ENCODE measurements around the gene NPFF.
A peak's percentile ranks its signal among the peaks of the same experiment; 100 is the strongest.
"Not testable (repeated sequence)": the region's sequence is repeated elsewhere in the genome, so short reads cannot be mapped to it uniquely, and the experiment has no call there.

NPFF gene, protein sequence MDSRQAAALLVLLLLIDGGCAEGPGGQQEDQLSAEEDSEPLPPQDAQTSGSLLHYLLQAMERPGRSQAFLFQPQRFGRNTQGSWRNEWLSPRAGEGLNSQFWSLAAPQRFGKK

DNA sequence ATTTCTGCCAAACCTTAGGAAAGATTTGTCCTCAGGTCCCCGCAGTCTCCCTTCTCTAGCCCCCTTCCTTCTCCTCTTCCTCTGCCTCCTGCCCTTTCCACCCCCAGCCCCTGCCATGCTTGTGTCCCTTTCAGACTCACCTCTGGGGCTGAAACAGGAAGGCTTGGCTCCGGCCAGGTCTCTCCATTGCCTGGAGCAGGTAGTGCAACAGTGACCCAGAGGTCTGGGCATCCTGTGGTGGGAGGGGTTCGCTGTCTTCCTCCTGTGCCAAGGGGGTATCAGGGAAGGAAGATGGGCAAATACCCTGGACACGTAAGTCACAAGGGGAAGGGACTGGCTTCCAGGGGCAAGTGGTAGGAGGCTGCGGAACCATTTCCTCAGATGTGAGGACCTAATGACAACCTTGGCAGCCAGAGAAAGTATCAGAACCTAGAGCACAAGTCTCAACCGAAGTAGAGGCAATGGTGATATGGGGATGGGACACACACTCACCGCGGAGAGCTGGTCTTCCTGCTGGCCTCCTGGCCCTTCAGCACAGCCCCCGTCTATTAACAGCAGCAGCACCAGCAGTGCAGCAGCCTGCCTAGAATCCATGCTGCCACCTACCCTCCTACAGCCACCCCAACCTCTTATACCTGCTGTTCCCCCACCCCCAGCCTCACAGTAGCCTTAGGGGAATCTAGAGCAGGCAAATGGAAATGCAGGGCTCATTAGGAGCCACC is at the start of gene NPFF:
Gene NPFF, minus strand, starts transcription at position 604 of the 722 bp plus-strand sequence. Its CDS starts 10 bp downstream, at position 594.
- DNase-seq, result no peak

DNA sequence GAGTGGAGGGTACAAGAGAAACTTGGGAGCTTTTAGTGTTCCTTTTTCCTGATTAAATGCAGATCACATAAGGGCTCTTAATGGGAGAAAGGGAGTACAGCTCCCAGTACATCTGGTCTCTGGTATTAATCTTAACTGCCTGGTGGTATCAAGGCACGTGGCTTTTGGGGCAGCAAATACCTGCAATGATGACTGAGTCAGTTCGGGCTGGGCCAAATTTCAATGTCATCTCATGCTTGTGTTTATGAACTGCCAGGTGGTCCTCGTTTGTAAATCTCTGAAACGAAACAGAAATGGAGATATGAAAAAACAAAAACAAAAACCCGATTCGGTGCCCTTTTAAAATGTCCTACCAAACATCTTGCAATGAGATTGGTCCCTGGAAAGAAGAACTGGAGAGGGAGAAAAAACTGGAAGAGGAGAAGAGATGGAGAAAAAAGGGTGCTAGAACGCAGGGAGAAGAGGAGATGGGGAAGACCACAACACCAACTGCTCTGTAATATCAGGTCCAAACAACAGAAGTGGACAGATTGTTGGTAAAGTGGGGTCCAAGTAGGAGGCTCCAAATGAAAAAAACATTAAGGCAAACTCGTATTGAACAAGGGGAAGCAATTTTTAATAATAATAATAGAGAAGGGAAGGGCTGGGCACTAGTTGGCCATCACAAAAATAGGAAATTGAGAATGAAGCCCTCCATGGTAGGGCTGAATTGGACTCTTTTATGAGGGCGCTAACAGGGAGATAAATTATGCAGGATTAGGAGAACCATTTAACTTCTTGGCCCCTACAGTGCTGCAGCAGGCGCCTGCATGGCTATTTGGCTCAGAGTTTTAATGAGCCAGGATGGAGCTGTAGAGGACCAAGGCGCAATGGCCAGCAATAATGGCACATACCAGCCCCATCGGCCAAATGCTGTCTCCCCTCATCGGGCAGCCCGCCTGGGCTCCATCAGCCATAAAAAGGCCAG is 45.4 kb upstream of the NPFF start:
- no peak for DNase-seq

DNA sequence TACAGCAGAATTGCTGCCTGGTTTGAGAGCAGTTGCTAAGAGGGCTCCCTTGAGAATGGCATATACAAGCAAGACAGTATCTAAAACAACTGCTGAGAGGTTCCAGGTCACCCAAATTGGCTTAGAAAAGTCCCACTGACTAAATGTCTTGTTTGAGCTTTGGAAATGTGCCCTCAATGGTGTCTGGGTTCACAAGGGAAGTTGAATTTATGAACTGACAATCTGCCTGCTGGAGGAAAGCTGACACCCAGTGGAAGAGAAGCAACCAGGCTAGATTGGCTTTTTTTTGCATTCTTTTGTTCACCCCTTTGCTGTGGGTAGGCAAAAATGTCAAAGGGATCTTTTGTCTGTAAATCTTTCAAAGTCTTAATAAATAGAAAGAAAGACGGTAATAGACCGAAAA is 44.6 kb upstream of the NPFF start:
- DNase-seq, result peak in 3 of 51 donors; percentile 5 to 42 (median 26)

- DNase-seq, result no peak
Measured at GRCh38 chr12:53550595-53550994, 43.3 kb upstream of the NPFF start.

DNA sequence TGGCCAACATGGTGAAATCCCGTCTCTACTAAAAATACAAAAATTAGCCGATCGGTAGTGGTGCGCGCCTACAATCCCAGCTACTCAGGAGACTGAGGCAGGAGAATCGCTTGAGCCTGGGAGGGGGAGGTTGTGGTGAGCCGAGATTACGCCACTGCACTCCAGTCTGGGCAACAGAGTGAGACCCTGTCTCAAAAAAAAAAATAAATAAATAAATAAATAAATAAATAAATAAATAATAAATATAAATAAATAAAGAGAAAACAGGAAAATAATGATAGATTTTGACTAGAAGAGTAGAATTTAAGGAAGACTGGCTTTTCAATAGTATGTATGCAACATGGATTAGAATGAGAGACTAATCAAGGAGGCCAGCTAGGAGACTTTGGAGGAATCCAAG is 42.8 kb upstream of the NPFF start:
- DNase-seq, result not testable (repeated sequence)

GRCh38 chr12:53548354-53548753 is 41.1 kb upstream of the NPFF start:
- not testable (repeated sequence) for DNase-seq

DNA sequence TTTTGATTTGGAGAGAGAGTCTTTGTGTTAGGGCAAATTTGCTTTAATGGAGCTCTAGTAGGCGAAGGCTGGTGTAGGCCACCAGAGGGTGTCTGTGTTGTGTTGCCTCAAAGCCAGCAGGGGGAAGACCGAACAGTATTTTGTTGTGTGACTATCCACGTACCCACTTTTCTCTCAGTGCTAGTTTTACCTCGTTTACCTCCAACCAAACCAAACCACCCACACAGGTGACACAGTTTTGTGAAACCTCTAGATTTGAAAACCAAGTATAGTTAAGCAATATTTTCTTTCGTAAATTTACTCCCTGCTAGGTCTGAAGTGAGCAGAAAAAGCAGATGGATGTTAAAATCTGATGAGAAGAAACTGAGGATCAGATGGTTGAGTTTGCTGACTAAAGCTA is 36.3 kb upstream of the NPFF start:
- peak in 36 of 51 donors; percentile 3 to 88 (median 31) for DNase-seq

DNA sequence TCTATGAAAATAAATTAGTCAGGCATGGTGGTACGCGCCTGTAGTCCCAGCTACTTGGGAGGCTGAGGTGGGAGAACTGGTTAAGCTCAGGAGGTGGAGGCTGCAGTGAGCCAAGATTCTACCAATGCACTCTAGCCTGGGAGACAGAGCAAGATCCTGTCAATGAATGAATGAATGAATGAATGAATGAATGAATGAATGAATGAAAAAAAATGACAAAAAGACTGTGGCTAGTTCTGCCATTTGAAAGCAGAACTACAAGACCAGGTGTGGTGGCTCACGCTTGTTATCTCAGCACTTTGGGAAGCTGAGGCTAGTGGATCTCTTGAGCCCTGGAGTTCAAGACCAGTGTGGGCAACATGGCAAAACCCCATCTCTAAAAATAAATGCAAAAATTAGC is 32.2 kb upstream of the NPFF start:
- no peak for DNase-seq

GRCh38 chr12:53538209-53538689 is 31.0 kb upstream of the NPFF start:
- peak in 9 of 51 donors; percentile 10 to 46 (median 21) for DNase-seq

- no peak for DNase-seq
Measured at GRCh38 chr12:53536962-53537361, 29.7 kb upstream of the NPFF start.

GRCh38 chr12:53533471-53533870 is 26.2 kb upstream of the NPFF start:
- DNase-seq, result peak in 3 of 51 donors; percentile 20 to 45 (median 21)

DNA sequence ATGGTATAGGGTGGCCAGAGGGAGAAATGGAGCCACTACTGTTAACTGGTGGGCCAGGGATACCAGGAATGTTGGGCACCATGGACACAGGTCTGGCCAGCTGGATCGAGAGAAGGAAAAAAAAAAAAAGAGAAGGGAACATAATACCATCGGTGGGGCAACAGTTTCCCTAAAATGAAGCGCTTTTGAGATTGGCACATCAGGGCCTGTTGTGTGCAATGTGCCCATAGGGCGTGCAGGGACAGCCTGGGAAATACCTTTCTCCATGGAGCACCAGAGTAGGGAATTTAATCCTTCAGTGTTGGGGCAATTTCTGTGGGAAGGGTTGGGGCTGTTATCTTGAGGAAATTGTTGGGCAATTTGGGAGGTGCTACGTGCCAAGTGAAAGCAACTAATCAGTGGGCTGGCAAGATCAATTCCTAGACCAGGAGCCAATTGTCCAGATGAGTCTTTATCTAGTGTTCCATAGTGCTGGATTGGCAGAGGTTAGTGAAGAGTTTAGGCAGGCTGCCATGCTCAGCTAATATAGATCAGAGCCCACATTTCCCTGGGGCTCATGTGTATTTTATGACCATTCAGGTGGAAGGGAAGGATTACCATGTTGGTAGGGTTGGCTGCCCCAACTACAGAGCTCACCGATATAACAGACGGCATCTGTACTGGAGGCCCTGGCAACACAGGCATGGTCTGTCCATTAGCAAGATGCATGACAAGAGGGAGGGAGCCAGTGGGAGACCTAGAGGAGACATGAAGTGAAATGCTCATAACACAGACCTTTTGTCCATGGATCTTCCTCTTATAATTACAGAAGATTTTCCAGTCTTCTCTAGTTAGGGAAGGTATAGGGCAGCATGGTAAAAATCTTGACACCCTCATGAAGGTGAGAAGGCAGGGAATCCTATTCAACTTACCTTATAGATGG is 25.5 kb upstream of the NPFF start:
- no peak for DNase-seq

- no peak for DNase-seq
Measured at GRCh38 chr12:53532021-53532420, 24.7 kb upstream of the NPFF start.

DNA sequence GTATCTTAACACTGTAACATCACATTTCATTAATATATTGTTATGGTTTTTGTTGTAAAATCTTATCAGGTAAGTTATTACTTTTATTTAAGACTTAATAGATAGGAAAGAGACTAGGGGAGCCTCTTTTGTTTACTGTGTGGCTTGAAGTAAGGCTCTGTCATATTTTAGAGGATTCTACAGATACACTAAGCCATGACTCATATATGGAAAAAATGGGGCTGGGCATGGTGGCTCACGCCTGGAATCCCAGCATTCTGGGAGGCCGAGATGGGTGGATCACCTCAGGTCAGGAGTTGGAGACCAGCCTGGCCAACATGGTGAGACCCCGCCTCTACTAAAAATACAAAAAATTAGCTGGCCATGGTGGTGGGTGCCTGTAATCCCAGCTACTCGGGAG is 23.6 kb upstream of the NPFF start:
- DNase-seq, result no peak

DNA sequence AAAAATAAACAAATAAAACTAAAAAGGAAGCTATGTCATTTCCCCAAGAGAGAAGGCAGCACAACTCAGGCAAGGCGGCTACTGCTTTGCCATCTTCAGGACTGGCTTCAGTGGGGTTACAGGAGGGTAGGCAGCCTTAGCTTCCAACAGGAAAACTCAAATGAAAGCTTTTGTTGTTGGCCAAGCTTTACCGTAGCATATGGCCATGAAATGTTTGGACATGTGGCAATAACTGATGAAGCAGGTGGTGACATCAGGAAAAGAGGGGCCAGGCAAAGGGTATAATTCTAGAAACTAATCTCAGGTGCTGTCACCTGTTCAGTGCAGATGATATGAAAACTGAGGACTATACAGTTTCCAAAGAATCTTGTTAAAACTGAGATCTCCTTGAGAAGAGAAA is 22.8 kb upstream of the NPFF start:
- no peak for DNase-seq

DNA sequence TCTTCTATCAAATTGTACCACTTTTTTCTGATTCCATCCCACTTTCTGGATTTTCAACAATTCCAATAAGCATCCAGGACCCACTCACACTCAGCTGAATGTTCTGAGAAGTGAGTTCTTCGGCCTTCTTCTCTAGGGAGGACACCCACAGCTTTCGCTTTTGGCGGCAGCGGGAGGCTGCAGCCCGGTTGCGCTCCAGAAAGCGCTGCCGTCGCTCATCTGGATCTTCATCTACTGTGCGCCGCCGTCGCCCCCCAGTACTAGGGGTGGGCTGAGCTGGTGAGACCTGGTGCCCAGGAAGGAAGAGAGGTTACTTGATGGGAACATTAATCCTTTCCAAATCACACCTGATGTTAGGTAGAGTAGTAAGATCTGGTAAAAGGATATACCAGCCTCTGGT is 17.2 kb upstream of the NPFF start:
- DNase-seq, result no peak

GRCh38 chr12:53523131-53523530 is 15.8 kb upstream of the NPFF start:
- DNase-seq, result no peak

DNA sequence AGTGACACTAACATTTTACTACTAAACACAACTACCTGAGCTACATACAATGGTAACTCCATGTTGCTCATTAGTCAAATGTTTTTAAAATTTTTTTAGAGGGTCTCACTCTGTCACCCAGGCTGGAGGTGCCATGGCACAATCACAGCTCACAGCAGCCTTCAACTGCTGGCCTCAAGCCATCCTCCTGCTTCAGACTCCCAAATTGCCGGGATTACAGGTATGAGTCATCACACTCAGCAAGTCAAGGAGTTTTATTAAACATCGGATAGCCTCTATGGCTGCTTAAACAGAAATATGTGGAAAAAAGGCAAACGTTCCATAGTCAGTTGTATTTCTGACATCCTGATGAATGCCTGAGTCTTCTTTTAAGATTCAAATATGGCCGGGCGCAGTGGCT is 11.1 kb upstream of the NPFF start:
- DNase-seq, result no peak

DNA sequence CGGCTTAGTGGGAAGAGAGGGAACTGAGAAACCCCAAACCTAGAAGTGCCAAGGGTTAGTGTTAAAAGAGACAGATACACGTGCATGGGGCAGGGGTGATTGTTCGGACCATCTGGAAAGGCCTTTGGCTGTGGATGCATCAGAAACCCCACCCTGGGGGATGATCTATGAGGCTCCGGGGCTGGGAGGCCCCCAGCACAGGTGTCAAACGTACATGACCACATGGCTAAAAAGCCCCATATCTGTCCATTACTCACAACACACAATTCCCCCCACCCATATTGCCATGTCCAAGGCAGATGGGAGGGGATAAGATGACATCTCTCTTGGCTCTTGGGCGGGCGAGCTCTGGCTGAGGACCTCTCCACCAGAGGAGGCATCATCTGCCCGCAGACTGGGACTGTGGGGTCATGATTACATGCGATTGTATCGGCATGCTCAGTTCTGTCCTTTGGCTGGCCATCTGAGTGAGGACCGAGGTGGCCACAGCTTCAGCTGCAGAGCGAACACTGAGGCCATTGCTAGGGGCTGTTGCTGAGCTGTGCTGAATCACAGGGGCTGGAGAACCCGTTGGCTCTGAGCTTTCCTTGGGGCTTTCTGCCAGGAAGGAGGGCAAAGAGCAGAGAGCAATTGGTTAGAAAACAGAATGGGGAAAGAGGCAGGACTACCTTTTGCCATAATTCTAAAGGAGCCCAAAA is 9.6 kb upstream of the NPFF start:
- DNase-seq, result no peak

GRCh38 chr12:53515291-53515680 is 8.0 kb upstream of the NPFF start:
- DNase-seq, result no peak

All from hypothalamus (tissue), 51 donors.